NCI-H2107 (cell line): ENCODE results near the gene TSSC4.

Source experiments
- DNase-seq: peaks from one replicate; lab custom pipeline; 2025; lab: John Stamatoyannopoulos, UW

TSSC4 gene

DNA sequence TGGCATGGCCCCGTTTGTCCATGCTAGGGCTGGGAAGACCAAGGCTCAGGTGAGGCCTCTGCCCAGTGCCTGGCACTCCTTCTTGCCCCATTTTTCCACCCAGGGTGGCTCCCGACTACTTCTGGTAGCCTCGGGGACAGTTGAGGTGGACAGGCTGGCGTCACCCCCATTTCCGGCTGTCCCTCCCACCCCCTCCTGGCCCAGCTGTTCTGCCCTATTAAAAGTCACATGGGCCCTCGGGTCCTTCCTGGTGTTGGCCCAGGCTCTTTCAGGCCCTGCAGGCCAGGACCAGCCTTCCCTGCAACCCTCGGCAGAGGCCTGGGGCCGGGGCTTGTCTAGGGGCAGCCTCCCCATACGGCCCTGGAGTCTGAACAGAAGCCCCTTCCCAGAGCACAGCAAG, 14.0 kb upstream of the TSSC4 start:
- DNase-seq, result no peak

DNA sequence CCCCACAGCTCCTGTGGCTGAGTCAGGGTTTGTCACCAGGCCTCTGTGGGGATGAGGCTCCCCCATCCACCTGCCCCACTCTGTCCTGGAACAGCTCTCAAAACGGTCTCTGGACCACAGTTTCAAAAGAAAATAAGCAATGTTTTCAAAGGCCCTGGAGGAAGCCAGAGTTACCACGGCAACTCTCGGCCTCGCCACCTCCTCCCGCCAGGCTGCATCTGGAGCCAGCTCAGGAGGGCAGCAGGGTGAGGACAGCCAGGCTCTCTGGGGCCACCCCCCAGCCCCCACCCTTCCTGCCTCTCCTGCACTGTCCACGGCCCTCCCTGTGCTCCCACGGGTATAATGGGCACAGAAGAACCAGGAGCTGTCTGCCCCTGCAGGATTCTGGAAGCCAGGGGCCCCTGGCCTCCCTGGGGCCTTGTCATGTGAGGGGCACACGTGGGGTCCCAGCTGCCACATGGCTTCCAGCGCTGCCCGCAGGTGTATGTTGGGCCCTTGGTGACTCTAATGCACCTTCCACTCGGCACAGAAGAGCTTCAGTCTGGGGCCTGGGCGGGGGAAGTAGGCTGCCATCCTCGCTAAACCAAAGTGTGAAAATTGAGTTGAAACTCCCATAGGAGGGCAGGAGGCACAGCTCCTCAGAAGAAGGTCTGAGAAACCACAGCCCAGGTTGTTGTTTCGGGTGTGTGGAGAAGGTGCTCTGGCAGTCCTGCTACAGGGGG, 13.1 kb upstream of the TSSC4 start:
- DNase-seq, result no peak

DNA sequence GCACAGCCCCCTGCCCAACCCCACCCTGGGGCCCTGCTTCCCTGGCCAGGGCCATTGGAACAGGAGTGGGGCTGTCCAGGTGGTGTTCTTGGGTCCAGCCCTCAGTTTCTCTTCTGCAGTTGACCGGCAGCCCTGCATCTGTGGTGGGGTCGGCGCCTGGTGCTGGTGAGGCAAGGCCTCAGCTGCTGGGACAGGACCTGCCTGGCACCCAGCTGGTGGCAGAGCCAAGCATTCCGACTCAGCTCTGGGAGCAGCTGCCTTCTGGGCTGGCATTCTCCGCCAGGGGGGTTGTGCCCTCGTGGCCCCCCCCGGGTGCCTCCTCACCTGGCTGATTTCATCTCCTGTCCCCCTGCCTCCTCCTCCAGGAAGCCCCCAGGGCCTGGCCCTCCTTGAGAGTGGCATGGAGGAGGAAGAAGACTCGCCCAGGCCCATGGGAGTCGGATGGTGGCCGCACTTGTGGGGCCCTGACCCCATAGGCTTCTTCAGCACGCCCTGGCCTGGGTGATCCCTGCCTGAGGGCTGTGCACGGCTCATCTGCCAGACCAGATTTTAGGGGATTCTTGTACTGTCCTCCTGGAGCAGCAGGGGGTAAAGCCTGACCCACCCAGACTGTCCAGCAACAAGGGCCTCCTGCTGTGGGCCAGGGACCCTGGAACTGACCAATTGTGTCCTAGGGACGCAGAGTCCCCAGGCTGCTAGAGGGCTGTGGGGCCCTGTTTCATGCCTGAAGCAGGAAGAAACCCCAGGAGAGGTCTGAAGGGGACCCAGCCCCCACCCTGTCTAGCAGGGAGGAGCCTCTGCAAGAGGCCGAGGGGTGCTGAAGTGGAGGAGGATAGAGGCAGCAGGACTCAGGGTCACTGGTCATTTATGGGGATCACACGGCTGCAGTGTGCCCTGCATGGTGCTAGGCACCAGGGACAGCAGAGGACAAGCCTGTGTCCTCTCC, 11.8 kb upstream of the TSSC4 start:
- no peak for DNase-seq

DNA sequence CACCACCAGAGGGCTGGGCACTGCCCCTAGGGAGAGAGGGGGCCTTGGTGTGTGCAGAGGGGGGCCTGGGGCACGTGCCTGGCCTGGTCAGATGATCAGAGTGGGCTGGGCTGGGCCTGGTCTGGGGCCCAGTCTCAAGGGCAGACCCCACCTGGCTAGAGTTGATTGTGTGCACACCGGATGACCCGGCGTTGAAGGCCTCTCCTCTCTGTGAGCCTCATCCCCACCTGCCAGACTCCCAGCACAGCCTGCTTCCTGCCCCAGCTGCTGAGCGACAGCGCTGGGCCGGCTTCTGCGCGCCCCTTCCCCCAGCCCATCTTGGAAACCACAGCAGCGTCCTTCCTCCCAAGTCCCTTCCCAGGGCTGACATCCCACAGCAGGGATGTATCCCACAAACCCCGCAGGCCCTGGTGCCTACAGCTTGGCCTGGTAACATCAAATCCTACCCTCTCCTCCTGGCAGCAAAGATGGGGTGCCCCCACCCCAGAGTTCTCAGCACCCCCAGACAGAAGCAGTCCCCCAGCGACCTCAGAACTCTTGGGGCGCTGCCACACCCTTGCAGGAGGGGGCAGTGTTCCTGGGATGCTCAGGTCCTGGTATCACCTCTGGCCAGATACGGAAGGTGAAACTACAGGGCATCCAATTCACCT, 11.0 kb upstream of the TSSC4 start:
- DNase-seq, result no peak

DNA sequence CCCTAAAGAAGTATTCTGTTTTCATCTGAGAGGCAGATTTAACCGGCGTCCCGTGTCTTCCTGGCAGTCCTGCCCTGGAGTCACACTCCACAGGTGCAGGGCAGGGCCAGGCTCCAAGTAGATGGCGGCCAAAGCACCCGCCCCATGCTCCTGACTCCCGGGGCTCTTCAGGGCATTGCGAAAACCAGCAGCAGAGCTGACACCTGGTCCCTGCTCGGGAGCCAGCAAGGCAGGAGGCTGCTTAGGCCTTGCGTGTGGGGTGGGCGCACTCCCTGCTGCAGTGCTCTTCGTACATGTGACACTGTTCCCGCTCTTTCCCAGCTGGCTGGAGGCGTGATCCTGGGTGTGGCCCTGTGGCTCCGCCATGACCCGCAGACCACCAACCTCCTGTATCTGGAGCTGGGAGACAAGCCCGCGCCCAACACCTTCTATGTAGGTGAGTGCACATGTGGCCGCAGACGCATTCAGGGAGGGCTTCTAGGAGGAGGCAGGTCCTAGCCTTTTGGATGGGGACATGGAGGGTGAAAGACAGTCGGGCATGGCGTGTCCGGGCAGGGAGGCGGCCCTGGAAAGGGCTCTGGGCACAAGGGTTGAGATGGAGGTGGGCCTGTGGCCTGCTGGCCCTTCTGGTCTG, 10.3 kb upstream of the TSSC4 start:
- no peak for DNase-seq

DNA sequence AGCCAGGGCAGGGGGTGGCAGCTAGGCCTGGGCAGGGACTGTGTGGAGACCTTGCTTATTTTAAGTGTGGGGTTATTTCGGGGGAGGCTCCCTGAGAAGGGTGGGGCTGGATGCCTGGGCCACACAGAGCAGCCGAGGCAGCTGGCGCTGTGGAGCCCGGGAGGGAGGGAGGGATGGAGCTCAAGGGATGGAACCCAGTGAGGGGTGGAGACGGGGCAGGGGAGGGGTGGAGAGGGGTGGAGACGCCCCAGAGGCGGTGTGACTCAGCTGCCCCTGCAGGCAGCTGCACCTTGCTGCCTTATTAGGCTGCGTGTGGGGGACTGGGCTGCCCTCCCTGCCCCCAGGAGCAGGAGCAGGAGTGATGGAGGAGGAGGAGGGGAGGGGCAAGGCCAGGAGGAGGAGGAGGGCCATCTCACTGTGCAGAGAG, 9.8 kb upstream of the TSSC4 start:
- DNase-seq, result no peak

DNA sequence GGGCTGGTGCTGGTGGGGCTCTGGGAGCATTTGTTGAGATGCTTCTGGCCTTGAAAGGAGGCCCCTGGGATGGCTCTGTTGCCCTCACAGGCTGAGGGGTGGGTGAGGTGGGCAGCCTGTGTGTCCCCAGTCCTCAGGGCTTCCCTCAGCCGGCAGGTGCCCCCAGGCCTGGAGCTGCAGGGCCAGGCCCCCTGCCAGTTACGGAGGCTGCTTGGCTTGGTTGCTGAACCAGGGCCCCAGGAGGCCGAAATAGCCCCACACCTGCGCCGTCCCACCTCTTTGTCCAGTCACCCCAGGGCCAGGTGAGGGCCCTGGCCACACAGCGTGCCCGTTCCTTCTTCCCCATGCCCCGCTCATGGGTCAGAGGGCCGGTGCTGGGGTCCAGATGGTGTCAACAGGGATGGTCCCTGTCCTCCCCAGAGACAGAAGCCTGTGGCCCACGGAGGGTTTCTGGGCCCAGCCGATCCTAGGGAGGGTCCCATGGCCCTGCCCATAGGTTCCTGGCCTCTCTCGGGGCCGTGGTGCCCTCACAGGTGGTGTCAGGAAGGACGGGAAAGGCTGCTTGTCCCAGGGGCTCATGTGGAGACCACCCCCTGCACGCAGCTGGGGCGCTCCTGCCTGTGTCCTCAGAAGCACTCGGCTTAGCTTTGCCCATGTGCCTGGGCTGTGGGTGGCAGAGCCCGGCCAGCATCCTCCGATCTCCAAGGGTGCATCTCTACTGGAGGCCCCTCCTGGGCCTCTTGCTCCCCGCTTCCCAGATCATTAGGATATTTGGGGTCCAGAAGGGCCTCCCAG, 9.2 kb upstream of the TSSC4 start:
- no peak for DNase-seq

DNA sequence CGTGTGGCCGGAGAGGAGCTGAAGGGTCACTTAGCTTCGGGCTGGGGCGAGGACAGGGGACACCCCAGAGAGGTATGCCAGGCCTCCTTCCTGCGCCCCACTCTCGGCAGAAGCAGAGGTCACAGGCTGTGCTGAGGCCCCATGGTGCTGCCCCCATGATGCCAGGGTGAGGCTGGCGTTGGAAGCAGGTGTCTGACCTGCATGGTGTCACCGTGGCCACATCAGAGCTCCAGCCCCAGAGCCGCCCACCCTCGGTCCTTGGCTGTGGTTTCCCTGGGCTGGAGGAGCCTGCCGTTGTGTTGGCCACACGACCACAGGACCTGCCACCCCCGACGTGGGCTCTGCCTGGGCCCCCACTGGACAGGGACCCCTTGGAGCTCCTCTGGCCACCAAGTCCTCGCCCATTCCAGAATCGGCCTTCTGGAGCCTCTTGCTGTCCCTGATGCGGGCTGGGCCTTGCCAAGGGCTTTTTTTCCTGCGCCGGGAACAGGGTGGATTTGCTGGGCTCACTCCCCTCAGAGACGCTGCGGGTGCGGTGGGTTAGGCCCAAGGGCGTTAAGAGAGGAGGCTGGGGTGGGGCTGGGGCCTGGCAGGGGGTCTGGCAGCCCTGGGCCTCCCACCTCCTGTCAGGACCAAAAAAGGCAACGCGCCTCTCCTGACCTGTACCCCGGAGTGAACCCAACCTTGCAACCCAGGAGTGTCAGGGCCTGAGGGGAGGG, 8.2 kb upstream of the TSSC4 start:
- no peak for DNase-seq

DNA sequence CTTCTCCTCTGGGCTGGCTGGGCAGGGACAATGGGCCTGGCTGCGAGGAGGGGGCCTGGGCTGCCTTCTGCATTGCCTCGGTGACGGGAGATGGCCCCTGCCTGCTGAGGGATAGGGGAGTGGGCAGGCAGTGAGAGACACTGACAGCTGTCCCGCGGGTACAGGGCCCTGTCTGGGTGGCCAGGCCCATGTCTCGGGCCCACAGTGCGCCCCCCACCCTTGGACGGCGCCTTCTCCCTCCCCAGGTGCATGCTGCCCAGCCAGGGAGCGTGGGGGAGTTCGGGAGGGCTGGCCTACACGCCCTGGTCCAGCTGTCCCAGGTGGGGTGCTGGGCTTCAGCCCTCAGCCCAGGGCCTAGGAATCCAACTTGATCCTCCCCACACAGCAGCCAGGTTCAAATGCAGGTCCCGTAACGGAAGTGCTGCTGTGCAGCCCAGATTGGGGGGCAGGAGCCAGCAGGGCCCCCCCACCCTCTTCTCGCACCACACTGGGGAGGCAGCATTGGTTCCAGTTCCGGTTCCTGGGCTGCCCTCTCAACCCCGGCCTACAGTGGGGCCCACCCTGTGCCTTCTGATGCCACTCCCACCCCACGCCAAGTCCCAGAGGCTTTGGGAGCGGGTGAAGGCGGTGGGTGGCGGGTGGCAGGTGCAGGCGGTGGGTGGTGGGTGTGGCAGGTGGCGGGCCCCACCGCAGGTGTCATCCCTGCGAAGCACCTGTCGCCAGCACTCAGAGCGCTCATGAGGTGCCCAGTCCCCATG, 7.3 kb upstream of the TSSC4 start:
- DNase-seq, result no peak

DNA sequence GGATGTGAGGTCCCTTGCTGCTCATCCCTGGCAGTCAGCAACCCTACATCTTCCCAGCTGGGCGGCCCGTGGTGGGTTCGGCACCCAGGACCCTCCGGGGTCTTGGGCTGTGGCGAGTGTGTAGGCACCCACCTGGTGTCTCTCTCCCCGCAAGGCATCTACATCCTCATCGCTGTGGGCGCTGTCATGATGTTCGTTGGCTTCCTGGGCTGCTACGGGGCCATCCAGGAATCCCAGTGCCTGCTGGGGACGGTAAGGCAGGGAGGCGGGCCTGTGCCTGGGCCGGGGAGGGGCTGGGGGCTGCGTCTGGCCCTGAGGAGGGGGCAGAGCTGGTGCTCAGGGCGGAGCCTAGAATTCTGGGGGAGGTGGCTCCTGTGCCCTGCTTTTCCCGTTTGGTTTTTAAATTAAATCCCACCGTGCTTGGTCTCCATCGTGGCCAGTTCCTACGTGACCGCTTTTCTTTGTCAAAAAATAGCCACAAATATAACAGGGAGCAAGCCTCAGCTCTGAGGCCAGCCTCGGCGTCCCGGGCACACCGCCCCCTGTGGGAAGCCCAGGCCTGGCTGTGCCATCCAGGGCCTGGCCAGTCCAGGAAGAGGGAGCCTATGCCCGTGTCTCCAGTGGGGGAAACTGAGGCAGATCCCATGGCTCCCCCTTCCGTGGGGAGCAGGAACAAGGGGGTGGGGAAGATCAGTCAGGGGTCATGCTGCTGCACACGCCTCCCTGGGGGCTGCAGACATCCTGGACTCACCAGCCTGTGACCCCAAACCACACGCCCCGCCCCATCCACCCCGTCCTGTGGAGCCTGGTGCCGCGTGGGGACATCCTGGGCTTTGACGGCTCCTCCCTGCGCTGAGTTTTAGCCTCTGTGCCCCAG, 6.4 kb upstream of the TSSC4 start:
- DNase-seq, result no peak

DNA sequence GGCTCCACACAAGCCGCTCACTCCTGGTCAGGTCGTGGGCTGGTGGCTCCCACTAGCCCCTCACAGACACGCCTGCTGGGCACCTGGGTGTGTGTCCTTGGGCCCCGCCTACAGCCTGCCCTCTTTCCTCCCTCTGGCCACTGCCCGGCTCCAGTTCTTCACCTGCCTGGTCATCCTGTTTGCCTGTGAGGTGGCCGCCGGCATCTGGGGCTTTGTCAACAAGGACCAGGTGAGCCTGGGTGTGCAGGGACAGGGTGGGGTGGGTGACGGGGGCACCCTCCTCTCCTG, 5.8 kb upstream of the TSSC4 start:
- DNase-seq, result no peak

DNA sequence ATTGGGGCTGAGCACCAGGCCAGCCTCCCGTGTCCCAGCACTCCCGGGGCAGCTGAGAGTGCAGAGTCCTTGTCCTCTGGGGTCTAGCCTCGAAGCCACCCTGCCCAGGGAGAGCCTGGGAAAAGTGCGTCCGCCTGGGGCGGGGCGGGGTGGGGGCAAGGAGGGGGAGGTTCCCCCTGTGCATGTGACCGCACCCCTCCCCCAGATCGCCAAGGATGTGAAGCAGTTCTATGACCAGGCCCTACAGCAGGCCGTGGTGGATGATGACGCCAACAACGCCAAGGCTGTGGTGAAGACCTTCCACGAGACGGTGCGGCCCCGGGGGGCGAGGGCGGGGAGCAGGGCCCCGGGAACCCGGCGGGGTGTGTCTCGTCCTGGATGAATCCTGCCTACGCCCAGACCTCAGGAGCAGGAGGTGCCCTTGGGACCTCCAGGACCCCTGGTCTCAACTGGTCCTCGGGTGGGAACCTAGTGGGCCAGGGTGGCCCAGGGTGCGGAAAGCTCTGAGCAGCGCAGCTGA, 5.3 kb upstream of the TSSC4 start:
- DNase-seq, result no peak

DNA sequence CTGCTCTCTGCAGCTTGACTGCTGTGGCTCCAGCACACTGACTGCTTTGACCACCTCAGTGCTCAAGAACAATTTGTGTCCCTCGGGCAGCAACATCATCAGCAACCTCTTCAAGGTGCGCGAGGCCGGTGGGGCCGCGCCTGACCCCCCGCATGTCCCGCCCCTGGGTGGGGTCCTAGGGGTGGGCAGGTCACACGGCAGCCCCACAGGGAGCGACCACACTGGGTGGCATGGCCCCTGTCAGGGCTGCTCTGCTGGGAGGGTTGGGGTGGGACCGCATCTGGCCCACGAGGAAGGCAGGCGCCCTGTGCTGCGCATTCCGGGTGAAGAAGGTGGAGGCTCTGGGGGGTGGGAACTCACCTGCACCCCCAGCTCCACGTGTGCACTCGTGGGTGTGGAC, 4.7 kb upstream of the TSSC4 start:
- no peak for DNase-seq

DNA sequence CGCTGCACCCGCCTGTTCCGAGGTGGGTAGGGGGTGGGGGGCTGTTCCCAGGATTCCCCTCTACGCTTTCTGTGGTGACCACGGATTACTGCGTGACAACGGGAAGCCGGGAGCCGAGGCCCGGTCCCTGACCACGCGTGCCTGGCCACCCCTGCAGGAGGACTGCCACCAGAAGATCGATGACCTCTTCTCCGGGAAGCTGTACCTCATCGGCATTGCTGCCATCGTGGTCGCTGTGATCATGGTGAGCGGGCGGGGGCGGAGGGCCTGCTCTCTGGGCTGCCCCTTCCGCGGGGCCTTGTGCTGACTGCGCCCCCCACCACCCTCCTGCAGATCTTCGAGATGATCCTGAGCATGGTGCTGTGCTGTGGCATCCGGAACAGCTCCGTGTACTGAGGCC, 4.1 kb upstream of the TSSC4 start:
- DNase-seq, result no peak

DNA sequence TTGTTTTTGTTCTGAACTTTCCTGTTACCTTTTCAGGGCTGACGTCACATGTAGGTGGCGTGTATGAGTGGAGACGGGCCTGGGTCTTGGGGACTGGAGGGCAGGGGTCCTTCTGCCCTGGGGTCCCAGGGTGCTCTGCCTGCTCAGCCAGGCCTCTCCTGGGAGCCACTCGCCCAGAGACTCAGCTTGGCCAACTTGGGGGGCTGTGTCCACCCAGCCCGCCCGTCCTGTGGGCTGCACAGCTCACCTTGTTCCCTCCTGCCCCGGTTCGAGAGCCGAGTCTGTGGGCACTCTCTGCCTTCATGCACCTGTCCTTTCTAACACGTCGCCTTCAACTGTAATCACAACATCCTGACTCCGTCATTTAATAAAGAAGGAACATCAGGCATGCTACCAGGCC, 3.5 kb upstream of the TSSC4 start:
- DNase-seq, result no peak

DNA sequence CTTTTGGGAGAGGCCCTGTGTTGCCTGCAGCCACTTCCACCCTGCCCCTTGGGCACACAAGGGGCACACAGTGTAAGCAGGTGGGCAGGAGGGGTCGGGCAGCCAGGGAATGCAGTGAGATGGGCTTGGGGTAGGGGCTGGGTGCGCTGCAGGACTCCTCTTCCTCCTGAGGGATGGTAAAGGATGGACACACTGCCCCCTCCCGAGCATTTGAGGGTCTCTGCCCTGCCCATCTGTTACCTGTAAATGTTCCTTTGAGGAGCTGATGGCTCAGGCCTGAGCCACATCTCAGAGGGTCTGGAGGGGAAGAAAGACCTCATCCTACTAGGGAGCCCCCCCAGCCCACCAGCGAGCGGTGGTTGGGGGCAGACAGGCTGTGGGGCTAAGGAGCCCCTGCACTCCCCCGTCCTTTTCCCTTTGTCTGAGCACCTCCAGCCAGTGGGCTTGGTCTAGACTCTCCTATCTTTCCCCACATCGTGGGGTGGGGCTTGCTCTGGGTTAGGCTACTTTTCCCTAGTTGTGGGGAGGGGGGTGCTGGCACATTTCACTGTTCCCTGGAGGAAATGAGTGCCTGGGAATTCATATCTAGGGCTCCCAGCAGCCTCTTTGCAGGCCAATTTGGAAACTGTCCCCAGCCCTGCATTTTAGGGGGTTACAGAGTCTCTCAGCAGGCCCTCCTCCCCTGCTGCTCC, 1.7 kb upstream of the TSSC4 start:
- no peak for DNase-seq

DNA sequence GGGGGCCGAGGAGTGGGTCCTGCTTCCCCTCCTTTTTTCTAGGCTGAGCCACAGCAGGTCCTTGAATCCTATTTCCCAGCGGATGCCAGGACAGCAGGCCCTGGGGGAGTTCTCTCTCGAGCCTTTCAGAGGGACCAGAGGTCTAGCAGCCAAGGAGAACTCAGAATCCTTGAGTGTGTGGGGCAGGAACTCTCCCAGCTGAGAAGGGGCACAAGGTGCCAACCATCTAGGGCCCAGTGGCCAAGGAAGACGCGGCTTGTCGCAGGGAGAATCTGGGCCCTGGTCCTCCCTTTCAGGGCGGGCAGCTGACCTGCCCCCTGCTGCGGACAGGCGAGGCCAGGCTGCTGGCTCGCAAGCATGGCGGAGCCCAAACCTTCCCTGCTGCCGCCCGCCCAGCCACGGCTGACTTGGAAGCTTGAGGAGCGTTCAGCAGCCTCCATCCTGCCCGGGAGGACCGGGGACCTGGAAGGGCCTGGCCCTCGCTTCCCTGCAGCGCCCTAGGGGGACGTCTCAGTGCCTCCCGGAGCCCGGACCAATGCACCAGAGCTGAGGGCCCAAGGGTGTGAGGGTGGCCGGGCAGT, 972 bp upstream of the TSSC4 start:
- DNase-seq, result no peak

DNA sequence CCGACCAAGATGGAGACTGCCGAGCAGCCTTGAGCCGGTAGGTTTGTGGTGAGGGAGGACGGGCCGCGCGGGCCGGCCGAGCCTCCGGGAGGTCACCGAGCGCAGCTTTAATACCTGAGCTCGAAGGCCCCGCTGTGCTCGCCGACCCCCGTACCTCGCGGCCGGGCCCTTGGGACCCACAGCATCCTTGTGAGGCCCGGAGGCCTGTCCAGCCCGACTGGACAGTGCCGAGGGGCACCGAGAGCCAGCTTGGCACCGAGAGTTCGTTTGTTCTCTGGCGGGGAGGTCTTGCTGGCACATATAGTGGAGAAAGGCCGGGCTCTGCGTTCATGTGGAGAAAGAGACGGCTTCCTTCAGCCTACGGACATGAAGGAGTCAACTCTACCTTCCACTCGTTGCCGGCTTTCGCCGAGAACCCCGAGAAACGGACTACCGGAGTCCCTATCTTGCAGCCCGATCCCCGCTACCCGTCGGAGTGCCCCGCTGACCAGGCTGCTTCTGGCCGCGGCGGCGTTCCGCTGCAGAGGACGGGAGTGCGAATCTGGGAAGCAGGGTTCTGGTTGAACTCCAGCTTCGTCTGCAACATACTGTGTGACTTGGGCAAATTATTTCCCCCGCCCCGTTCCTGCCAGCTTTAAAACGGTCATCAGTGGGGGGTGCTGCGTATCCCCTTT, 349 bp downstream of the TSSC4 start:
- DNase-seq, result no peak
